Kidney (tissue), 14 donors: ENCODE results near the gene GPR157. TPM values are rescaled to one million over a fixed set of nuclear protein-coding genes. Genes with fewer than 3 reads are reported as not detected.

Experiments used
- DNase-seq, 5 donors: peaks; one replicate each; pipeline ENCODE4 v3.0.0-alpha.2; 2013 to 2020
- FAIRE-seq: peaks from 2 replicates; lab custom pipeline; 2012; peaks lifted over from hg19 to GRCh38; lab: Jason Lieb, UNC
- H3K27ac ChIP-seq, 2 donors: one replicate each; pipeline ENCODE4 v1.7.0; 2013; ENCODE audit warnings: low read depth in 2 of 2, low read length in 2 of 2, inconsistent platforms in 1 of 2
- H3K27me3 ChIP-seq: one replicate; pipeline ENCODE4 v1.7.1; 2013; ENCODE audit warnings: low read length, inconsistent platforms; ENCODE audit not compliant: control insufficient read depth, insufficient read depth
- H3K36me3 ChIP-seq, 3 donors: one replicate each; pipeline versions ENCODE4 v1.7.0 to v1.7.1; 2013; ENCODE audit warnings: low read length in 3 of 3, control low read depth in 1 of 3, inconsistent platforms in 1 of 3; ENCODE audit not compliant: insufficient read depth in 3 of 3, control insufficient read depth in 2 of 3
- H3K4me1 ChIP-seq, 3 donors: one replicate each; pipeline versions ENCODE4 v1.7.0 to v1.7.1; 2013; ENCODE audit warnings: low read length in 3 of 3, inconsistent platforms in 1 of 3, low read depth in 1 of 3; ENCODE audit not compliant: control insufficient read depth in 2 of 3, insufficient read depth in 2 of 3
- H3K4me3 ChIP-seq, 3 donors: one replicate each; pipeline versions ENCODE4 v1.7.0 to v1.8.1; 2013; ENCODE audit warnings: low read length in 3 of 3, control low read depth in 1 of 3, inconsistent platforms in 1 of 3
- H3K9ac ChIP-seq, 3 donors: one replicate each; pipeline versions ENCODE4 v1.7.0 to v1.7.1; 2013; ENCODE audit warnings: low read length in 3 of 3, control low read depth in 1 of 3, inconsistent platforms in 1 of 3
- H3K9me3 ChIP-seq, 3 donors: one replicate each; pipeline versions ENCODE4 v1.7.0 to v1.7.1; 2013; ENCODE audit warnings: low read length in 3 of 3, control low read depth in 1 of 3, inconsistent platforms in 1 of 3; ENCODE audit not compliant: control insufficient read depth in 2 of 3, insufficient read depth in 1 of 3
- CTCF ChIP-seq: IDR thresholded peaks from 3 replicates; pipeline ENCODE4 v1.5.1; 2012; ENCODE audit warnings: mild to moderate bottlenecking, moderate library complexity, borderline replicate concordance; ENCODE audit not compliant: insufficient read depth; ENCODE audit errors: extremely low read depth
- intact Hi-C: fragments of 100-400 bp; cut with DNase I; formaldehyde crosslinking; loops from one replicate; pipeline ENCODE4 v1.11.1; 2022
- polyA plus RNA-seq: library from polyadenylated mRNA; stranded (reverse); fragments of 350-450 nt; fragmentation: Illumina TruSeq; extraction: RNeasy Lipid Tissue Mini Kit (QIAGEN cat#74804); gene quantifications from one replicate; pipeline ENCODE4 v1.2.3, GENCODE V29; 2014; ENCODE audit warnings: low read depth, low replicate concordance; ENCODE audit not compliant: insufficient read depth
- total RNA-seq: library from RNA; stranded (reverse); fragmentation: NEBNext Ultra II Directional; extraction: Animal tissue kit (Norgen Biotek cat#: 25700); gene quantifications from one replicate; pipeline ENCODE4 v1.2.1, GENCODE V29; 2021
- donor health status: control.
- donor health status: control.
- donor health status: control.
- donor health status: control.
- donor health status: control.
- donor health status: DM: yes; HTN: yes; CAD: no.
- donor health status: Normal renal cell carcinoma (clear cell type).

The GPR157 gene
- total and polyA plus RNA-seq, 2 donors from 2014 or later, result 3.2 to 9.1 TPM

- intact Hi-C loops, result no loop called here
- peak overlapping the region in 1 of 2 donors; percentile 62 for H3K27ac ChIP-seq
- H3K4me3 ChIP-seq, result no peak overlapping the region
- FAIRE-seq, result no peak
- no peaks in the 10 kb centered on the region for H3K9me3 ChIP-seq
- H3K27me3 ChIP-seq, result no peaks in the 10 kb centered on the region
- peaks cover 0 to 13% (median 11%) of the 10 kb centered on the region in 3 donors for H3K4me1 ChIP-seq
- no peaks in the 10 kb centered on the region for H3K36me3 ChIP-seq
- no peak for DNase-seq
- no peak for TF ChIP-seq CTCF
- no peak overlapping the region for H3K9ac ChIP-seq
Observed at GRCh38 chr1:9078015-9078751, 50.7 kb downstream of the GPR157 start.

DNA sequence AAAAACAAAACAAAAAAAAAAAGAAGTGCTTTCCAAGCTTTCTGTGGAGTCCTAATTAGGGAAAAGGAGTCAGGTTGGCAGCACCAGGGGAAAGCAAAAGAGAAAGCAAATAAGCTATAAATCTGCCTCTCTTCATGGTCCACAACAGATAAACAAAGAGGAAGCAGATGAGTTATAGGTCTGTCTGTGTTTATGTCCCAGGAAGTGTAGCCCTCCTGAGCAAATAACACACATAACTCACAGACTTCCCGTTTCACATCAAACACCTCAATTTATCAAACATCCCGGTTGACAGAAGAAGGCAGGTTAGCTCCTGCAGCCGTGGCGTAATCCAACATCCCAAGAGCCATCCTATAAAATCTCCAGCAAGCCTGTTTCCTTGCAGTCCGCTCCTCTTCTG is 53.9 kb downstream of the GPR157 start:
- Histone ChIP-seq H3K9ac (no peak overlapping the region), H3K36me3 (no peaks in the 10 kb centered on the region), H3K27ac (no peak overlapping the region), H3K27me3 (no peaks in the 10 kb centered on the region), H3K9me3 (no peaks in the 10 kb centered on the region), H3K4me3 (no peak overlapping the region), H3K4me1 (peaks cover 0 to 13% (median 7%) of the 10 kb centered on the region in 3 donors)
- TF ChIP-seq CTCF, result no peak
- intact Hi-C loops, result no loop called here
- FAIRE-seq (no peak), DNase-seq (peak in 3 of 5 donors; percentile 58 to 88 (median 86))

- no peak overlapping the region for H3K4me3 ChIP-seq
- no peak for TF ChIP-seq CTCF
- peaks cover 0 to 9% (median under 1%) of the 10 kb centered on the region in 3 donors for H3K4me1 ChIP-seq
- intact Hi-C loops, result no loop called here
- H3K36me3 ChIP-seq, result no peaks in the 10 kb centered on the region
- H3K9ac ChIP-seq, result no peak overlapping the region
- DNase-seq (no peak), FAIRE-seq (no peak)
- no peaks in the 10 kb centered on the region for H3K9me3 ChIP-seq
- no peak overlapping the region for H3K27ac ChIP-seq
- H3K27me3 ChIP-seq, result no peaks in the 10 kb centered on the region
Observed at GRCh38 chr1:9073143-9073542, 55.8 kb downstream of the GPR157 start.
